COLO668 (cell line): ENCODE data around the gene UNC13D.
"Not testable (repeated sequence)": the region's sequence is repeated elsewhere in the genome, so short reads cannot be mapped to it uniquely, and the experiment has no call there.

Experiments
- DNase-seq: peaks from one replicate; lab custom pipeline; 2025; ENCODE audit not compliant: unreplicated experiment; lab: John Stamatoyannopoulos, UW

Gene UNC13D

GRCh38 chr17:75853433-75853832 lies 9.2 kb upstream of the UNC13D start:
- DNase-seq, result no peak

GRCh38 chr17:75851693-75851991 lies 7.4 kb upstream of the UNC13D start:
- not testable (repeated sequence) for DNase-seq

GRCh38 chr17:75850928-75851692 lies 6.9 kb upstream of the UNC13D start:
- DNase-seq, result no peak

GRCh38 chr17:75849724-75850123 lies 5.5 kb upstream of the UNC13D start:
- no peak for DNase-seq

GRCh38 chr17:75849279-75849646 lies 5.1 kb upstream of the UNC13D start:
- no peak for DNase-seq

- DNase-seq, result peak; percentile 69
These were observed 4.5 kb upstream of the UNC13D start for GRCh38 chr17:75848523-75849278.

- DNase-seq, result no peak
These were observed 3.7 kb upstream of the UNC13D start for GRCh38 chr17:75847614-75848522.

GRCh38 chr17:75846692-75847613 lies 2.7 kb upstream of the UNC13D start:
- no peak for DNase-seq

GRCh38 chr17:75845933-75846691 lies 1.9 kb upstream of the UNC13D start:
- DNase-seq, result no peak

- peak; percentile 53 for DNase-seq
These were observed 981 bp upstream of the UNC13D start for GRCh38 chr17:75845058-75845711.

GRCh38 chr17:75844530-75845057 lies 390 bp upstream of the UNC13D start:
- DNase-seq, result no peak

- no peak for DNase-seq
These were observed 1.1 kb downstream of the UNC13D start for GRCh38 chr17:75842963-75843576.

GRCh38 chr17:75842411-75842810 lies 1.8 kb downstream of the UNC13D start:
- no peak for DNase-seq

- DNase-seq, result no peak
These were observed 3.4 kb downstream of the UNC13D start for GRCh38 chr17:75840799-75841164.

GRCh38 chr17:75839942-75840798 lies 4.0 kb downstream of the UNC13D start:
- no peak for DNase-seq

GRCh38 chr17:75838410-75838809 lies 5.8 kb downstream of the UNC13D start:
- DNase-seq, result no peak

- DNase-seq, result no peak
These were observed 6.3 kb downstream of the UNC13D start for GRCh38 chr17:75837899-75838298.

GRCh38 chr17:75836605-75837004 lies 7.6 kb downstream of the UNC13D start:
- no peak for DNase-seq
